Activated CD4-positive, alpha-beta T cell treated with anti-CD3 and anti-CD28 coated beads for 36 hours (primary cell): Measurements from ENCODE around the gene ARL8B. TPM values are rescaled to one million over a fixed set of nuclear protein-coding genes. Genes with fewer than 3 reads are reported as not detected.

Experiments
- ATAC-seq: fragments of 200-7000 bp; cut with Tn5 transposase; one replicate; pipeline ENCODE4 v1.10.0; 2021; ENCODE audit warnings: mild to moderate bottlenecking, moderate library complexity
- CTCF ChIA-PET: fragments of 350-600 bp; sonication (Branson Sonifier 250); formaldehyde crosslinking; loops from one replicate; lab custom pipeline; 2021; ENCODE audit warnings: antibody characterized with exemption; lab: Charles Lee
- POLR2A ChIA-PET: fragments of 350-600 bp; sonication (Branson Sonifier 250); formaldehyde crosslinking; loops from one replicate; lab custom pipeline; 2021; ENCODE audit warnings: antibody characterized with exemption, inconsistent platforms; lab: Charles Lee
- DNase-seq: peaks from one replicate; pipeline ENCODE4 v3.0.0-alpha.2; 2020
- H3K27ac Mint-ChIP-seq: one replicate; pipeline ENCODE4 v1.8.0; 2021; ENCODE audit warnings: mixed read lengths
- H3K27me3 Mint-ChIP-seq: one replicate; pipeline ENCODE4 v1.8.0; 2021; ENCODE audit warnings: mixed read lengths
- H3K36me3 Mint-ChIP-seq: one replicate; pipeline ENCODE4 v1.8.0; 2021; ENCODE audit warnings: low read depth, mixed read lengths
- H3K4me1 Mint-ChIP-seq: one replicate; pipeline ENCODE4 v1.8.0; 2021; ENCODE audit warnings: mixed read lengths
- H3K4me3 Mint-ChIP-seq: one replicate; pipeline ENCODE4 v1.8.0; 2021; ENCODE audit warnings: mild to moderate bottlenecking, moderate library complexity, mixed read lengths
- H3K9me3 Mint-ChIP-seq: one replicate; pipeline ENCODE4 v1.8.0; 2021; ENCODE audit warnings: low read depth, mixed read lengths
- intact Hi-C, 2 experiments: fragments of 100-400 bp; cut with DNase I in 1 of 2; cut with micrococcal nuclease in 1 of 2; formaldehyde crosslinking; loops; one replicate each; pipeline versions ENCODE4 v1.14.2 to v1.15.1; 2022 to 2024; cut with DNase I, micrococcal nuclease
- total RNA-seq, 2 experiments: library from RNA; stranded (reverse); gene quantifications; one replicate each; pipeline ENCODE4 v1.2.3, GENCODE V29; 2021

ARL8B gene
- total RNA-seq, 2 experiments from 2014 or later: 44.7 to 45.1 TPM

DNA sequence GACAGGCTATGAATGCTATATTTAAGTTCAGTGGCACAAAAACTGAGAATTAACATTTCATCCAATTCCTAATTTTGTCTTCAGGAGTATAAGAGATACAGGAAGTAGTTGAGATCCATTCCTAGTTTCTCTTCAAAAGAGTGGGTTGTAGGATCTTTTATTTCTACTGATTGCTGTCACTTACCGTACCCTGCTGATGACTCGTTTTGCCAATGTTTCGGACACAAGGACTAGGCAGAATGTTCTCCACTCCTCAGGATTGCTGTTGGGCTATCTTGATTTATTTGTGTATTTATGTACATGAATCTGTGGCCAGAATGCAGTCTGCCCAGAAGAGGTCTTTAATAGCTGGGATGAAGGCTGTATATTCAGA lies 11.9 kb downstream of the ARL8B start:
- no peak for ATAC-seq
- DNase-seq: no peak
- POLR2A ChIA-PET: no interaction called here
- Mint-ChIP-seq H3K4me3 (no peak overlapping the region), H3K27ac (peak overlapping the region; percentile 16), H3K9me3 (no peaks in the 10 kb centered on the region), H3K4me1 (peaks cover 43% of the 10 kb centered on the region), H3K36me3 (peaks cover 10% of the 10 kb centered on the region), H3K27me3 (no peaks in the 10 kb centered on the region)
- intact Hi-C loops: loop anchor here in 1 of 2 experiments (10.0 kb wide), 1 partner anchor 291 kb away; no protein-coding TSS in a partner anchor
- CTCF ChIA-PET: no interaction called here

DNA sequence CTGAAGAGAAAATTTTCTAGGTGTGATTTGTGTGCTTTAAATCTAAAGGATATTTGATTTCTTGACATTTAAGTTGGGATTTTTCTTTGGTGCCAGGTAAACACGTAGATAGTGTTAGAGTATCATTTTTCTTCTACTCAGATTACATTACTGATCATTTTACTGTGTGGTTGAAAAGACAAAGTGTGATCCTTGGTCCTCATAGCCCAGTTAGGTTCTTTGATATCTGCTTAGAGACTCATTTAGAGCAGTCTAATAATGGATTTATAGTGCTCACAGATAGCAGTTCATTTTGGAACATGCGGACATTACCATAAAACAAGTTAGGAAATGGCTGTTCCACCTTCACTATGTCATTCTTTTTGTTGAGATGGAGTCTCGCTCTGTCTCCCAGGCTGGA lies 12.4 kb downstream of the ARL8B start:
- H3K36me3 Mint-ChIP-seq: peaks cover 10% of the 10 kb centered on the region
- no peak for ATAC-seq
- H3K4me3 Mint-ChIP-seq: no peak overlapping the region
- DNase-seq: no peak
- POLR2A ChIA-PET: no interaction called here
- peaks cover 48% of the 10 kb centered on the region for H3K4me1 Mint-ChIP-seq
- H3K27me3 Mint-ChIP-seq: no peaks in the 10 kb centered on the region
- H3K27ac Mint-ChIP-seq: no peak overlapping the region
- CTCF ChIA-PET: interaction anchor here (0.8 kb wide), 1 partner anchor 51 kb away, joined by 3 read pairs; no protein-coding TSS in a partner anchor
- H3K9me3 Mint-ChIP-seq: no peaks in the 10 kb centered on the region
- intact Hi-C loops: loop anchor here in 1 of 2 experiments (10.0 kb wide), 1 partner anchor 290 kb away; no protein-coding TSS in a partner anchor

DNA sequence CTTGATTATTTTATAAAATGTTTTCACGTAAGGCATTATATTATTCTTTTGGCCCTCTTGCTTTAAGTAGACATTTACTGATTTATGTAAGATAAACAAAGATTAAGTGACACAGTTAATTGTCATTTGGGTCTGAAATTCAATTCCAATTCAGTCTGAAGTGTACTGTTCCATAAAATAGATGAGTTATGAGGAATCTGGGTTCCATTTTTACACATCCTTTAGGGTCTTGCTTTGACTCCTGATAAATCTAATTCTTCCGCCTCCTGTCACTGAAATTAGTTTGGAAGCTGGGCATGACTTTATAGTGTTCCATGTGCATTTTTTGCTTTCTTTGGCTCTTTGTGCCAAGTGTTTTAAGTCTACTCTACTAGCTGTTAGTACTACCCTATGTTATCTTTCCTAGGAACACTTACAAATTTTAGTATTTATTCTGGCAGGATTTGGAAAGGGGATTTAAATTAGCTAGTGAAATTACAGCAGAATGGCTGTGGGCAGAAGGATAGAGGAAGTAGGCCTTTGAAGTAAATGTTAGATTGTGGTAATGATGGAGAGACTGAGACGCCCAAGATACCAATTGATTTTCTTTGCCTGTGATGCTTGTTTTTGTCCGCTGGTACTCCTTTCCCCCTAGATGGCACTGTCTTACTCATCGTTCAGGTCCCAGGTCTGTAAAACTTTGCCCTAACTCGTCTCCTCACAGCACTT lies 14.3 kb downstream of the ARL8B start:
- H3K27me3 Mint-ChIP-seq: no peaks in the 10 kb centered on the region
- H3K9me3 Mint-ChIP-seq: no peaks in the 10 kb centered on the region
- H3K4me3 Mint-ChIP-seq: no peak overlapping the region
- H3K4me1 Mint-ChIP-seq: peaks cover 63% of the 10 kb centered on the region
- peaks cover 13% of the 10 kb centered on the region for H3K36me3 Mint-ChIP-seq
- intact Hi-C loops: loop anchor here (1.0 to 10.0 kb wide), 3 partner anchors 53 to 288 kb away; no protein-coding TSS in a partner anchor
- ChIA-PET CTCF (interaction anchor here (0.6 to 2.1 kb wide), 8 partner anchors 12 to 159 kb away, joined by 3 to 15 read pairs (median 4); partner anchors contain the start of gene EDEM1), POLR2A (interaction anchor here (0.8 kb wide), 1 partner anchor 12 kb away, joined by 3 read pairs; no protein-coding TSS in a partner anchor)
- DNase-seq (peak; percentile 42), ATAC-seq (peak; percentile 94)
- H3K27ac Mint-ChIP-seq: peak overlapping the region; percentile 76

DNA sequence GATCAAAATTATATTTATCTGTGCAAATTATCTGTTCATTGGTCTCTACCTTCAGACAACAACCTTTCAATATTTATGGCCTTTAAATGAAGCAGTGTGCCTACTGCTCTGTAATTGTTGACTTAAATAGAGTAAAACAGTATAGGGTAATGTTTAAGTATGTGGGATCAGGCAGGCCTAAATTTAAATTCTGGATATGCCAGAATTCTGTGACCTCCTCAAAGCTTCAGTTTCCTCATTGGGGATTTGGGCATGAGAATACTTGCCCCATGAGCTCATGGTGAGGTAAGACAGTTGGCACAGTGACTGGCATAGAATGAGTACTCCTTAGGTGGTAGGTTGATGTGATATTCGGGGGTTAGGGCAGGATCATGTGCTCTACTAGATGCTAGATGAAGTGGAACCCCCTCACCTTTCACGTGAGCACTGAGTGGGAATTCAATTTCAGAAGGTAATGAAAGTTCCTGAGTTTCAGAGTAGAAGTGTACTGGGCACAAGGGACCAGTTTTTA lies 14.9 kb downstream of the ARL8B start:
- peaks cover 16% of the 10 kb centered on the region for H3K36me3 Mint-ChIP-seq
- intact Hi-C loops: loop anchor here (1.0 to 10.0 kb wide), 3 partner anchors 52 to 288 kb away; no protein-coding TSS in a partner anchor
- peak; percentile 42 for ATAC-seq
- peak overlapping the region; percentile 76 for H3K27ac Mint-ChIP-seq
- no peak for DNase-seq
- no peak overlapping the region for H3K4me3 Mint-ChIP-seq
- ChIA-PET CTCF (interaction anchor here (0.6 to 2.1 kb wide), 6 partner anchors 12 to 158 kb away, joined by 3 to 15 read pairs (median 4); partner anchors contain the start of gene EDEM1), POLR2A (no interaction called here)
- no peaks in the 10 kb centered on the region for H3K9me3 Mint-ChIP-seq
- peaks cover 64% of the 10 kb centered on the region for H3K4me1 Mint-ChIP-seq
- no peaks in the 10 kb centered on the region for H3K27me3 Mint-ChIP-seq

DNA sequence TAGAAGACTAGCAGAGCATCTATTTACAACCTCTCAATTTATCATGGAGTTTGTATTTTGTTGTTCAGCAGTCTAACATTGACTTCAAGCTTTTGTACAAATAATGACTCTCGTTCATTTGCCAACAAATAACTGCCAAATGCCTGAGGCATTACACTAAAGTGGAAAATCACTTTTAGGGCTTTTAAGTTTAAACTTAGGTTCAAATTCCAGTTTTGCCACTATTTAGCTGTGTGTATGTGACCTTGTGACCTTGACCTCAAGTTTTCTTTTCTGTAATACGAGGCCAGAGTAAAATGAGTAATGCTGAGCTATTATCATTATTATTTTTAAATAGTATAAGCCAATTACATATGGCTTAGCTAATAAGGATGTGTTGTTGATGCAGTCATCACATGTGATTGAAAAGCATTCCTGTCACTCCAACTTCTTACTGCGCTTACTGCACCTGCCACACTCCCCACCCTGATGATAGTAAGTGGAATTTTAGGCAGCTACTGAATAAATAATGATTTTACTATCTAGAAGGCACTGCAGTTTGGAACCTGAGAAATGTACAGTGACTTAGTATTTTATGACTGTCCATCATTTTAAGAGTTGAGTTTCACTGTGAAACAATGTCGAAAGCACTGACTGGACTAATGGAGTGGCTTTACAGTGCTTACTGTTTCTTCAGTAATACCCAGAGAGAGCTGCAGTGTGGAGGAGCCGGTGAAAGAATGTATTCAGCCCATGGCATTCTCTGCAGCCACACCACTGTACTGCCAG lies 16.3 kb downstream of the ARL8B start:
- H3K36me3 Mint-ChIP-seq: peaks cover 30% of the 10 kb centered on the region
- POLR2A ChIA-PET: no interaction called here
- H3K27ac Mint-ChIP-seq: peak overlapping the region; percentile 79
- DNase-seq (no peak), ATAC-seq (no peak)
- H3K4me1 Mint-ChIP-seq: peaks cover 57% of the 10 kb centered on the region
- H3K27me3 Mint-ChIP-seq: no peaks in the 10 kb centered on the region
- no peak overlapping the region for H3K4me3 Mint-ChIP-seq
- CTCF ChIA-PET: interaction anchor here (0.7 to 0.8 kb wide), 2 partner anchors 12 to 14 kb away, joined by 3 to 6 read pairs; no protein-coding TSS in a partner anchor
- peaks cover 4% of the 10 kb centered on the region for H3K9me3 Mint-ChIP-seq
- intact Hi-C loops: loop anchor here in 1 of 2 experiments (10.0 kb wide), 1 partner anchor 286 kb away; no protein-coding TSS in a partner anchor

DNA sequence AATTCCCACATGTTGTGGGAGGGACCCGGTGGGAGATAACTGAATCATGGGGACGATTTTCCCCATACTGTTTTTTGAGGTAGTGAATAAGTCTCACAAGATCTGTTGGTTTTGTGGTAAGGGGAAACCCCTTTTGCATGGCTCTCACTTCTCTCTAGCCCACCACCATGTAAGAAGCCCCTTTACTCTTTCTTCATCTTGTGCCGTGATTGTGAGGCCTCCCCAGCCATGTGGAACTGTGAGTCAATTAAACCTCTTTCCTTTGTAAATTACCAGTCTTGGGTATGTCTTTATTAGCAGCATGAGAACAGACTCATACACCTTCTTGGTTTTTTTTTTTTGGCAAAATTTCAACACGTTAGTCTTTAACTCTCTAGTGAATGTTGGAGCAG lies 18.1 kb downstream of the ARL8B start:
- Mint-ChIP-seq H3K27me3 (no peaks in the 10 kb centered on the region), H3K4me3 (no peak overlapping the region), H3K36me3 (peaks cover 38% of the 10 kb centered on the region), H3K9me3 (peaks cover 7% of the 10 kb centered on the region), H3K27ac (peak overlapping the region; percentile 8), H3K4me1 (peaks cover 53% of the 10 kb centered on the region)
- no peak for DNase-seq
- intact Hi-C loops: no loop called here
- CTCF ChIA-PET: interaction anchor here (0.6 kb wide), 1 partner anchor 96 kb away, joined by 3 read pairs; no protein-coding TSS in a partner anchor
- POLR2A ChIA-PET: interaction anchor here (0.6 kb wide), 2 partner anchors 37 to 153 kb away, joined by 3 read pairs; no protein-coding TSS in a partner anchor
- ATAC-seq: no peak

DNA sequence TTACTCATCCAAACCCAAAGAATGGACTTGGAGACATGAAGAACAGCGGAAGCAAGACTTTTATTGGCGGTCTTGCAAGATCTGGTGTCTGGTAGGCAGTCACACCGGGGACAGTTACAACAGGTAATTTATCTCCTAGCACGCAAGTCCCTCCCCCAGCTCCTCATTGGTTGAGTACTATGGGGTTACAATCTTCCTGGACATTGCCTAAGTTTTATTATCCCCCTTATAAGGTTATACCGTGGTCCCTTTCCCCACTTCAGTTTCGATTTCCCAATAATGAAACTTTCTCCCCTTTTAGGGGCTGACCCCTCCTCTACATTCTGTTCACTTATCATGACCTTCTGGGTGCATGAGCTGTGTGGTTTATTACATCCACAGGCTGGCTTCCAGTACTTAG lies 18.7 kb downstream of the ARL8B start:
- ChIA-PET CTCF (interaction anchor here (0.6 to 0.7 kb wide), 2 partner anchors 16 to 96 kb away, joined by 3 read pairs; no protein-coding TSS in a partner anchor), POLR2A (interaction anchor here (0.6 kb wide), 1 partner anchor 36 kb away, joined by 3 read pairs; no protein-coding TSS in a partner anchor)
- Mint-ChIP-seq H3K4me3 (no peak overlapping the region), H3K4me1 (peaks cover 53% of the 10 kb centered on the region), H3K36me3 (peaks cover 44% of the 10 kb centered on the region), H3K27ac (no peak overlapping the region), H3K27me3 (no peaks in the 10 kb centered on the region), H3K9me3 (peaks cover 7% of the 10 kb centered on the region)
- ATAC-seq (no peak), DNase-seq (no peak)
- intact Hi-C loops: no loop called here

DNA sequence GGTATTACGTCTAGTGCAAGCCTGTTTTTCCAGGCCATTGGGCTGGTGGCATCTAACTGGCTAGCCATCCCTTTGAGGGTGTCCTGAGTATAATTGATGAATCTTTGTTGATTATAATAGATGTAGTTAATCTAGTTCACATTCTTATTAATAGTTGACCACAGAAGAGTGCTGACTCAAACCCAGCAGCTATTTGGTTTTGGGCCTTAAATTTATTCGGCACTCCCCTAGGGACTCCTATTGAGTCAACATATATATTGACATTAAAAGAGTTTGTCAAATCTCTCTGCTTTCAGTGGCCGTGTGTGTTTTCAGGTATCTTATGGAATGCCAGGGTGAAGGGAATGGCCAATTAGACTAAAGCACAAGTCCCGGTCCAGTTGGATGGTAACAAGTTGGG lies 19.7 kb downstream of the ARL8B start:
- Mint-ChIP-seq H3K27me3 (no peaks in the 10 kb centered on the region), H3K27ac (no peak overlapping the region), H3K36me3 (peaks cover 53% of the 10 kb centered on the region), H3K4me3 (no peak overlapping the region), H3K9me3 (peaks cover 7% of the 10 kb centered on the region), H3K4me1 (peaks cover 45% of the 10 kb centered on the region)
- ATAC-seq: no peak
- intact Hi-C loops: no loop called here
- CTCF ChIA-PET: interaction anchor here (0.7 kb wide), 1 partner anchor 17 kb away, joined by 3 read pairs; no protein-coding TSS in a partner anchor
- DNase-seq: no peak
- POLR2A ChIA-PET: no interaction called here

DNA sequence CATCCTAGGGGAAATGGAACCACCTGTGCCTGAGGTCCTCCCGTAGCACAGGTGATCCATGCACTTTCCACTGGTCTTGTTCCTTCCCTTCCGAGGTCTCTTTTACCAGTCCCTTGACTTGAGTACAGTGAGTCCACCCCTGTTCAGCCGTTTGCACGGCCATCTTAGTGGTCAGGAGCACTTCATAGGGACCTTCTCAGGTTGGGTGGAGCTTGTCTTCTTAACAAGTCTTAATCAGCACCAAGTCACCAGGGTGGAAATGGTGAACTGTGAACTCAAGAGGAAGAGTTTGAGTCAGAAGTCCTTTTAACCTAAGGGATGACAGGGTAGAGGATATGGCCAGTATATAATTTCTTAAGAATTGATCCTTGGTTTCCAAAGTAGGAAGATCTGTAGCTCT lies 21.4 kb downstream of the ARL8B start:
- Mint-ChIP-seq H3K9me3 (peaks cover 7% of the 10 kb centered on the region), H3K27ac (no peak overlapping the region), H3K27me3 (no peaks in the 10 kb centered on the region), H3K4me3 (no peak overlapping the region), H3K4me1 (peaks cover 39% of the 10 kb centered on the region), H3K36me3 (peaks cover 64% of the 10 kb centered on the region)
- intact Hi-C loops: no loop called here
- ATAC-seq: peak; percentile 33
- DNase-seq: no peak
- CTCF ChIA-PET: no interaction called here
- POLR2A ChIA-PET: no interaction called here

DNA sequence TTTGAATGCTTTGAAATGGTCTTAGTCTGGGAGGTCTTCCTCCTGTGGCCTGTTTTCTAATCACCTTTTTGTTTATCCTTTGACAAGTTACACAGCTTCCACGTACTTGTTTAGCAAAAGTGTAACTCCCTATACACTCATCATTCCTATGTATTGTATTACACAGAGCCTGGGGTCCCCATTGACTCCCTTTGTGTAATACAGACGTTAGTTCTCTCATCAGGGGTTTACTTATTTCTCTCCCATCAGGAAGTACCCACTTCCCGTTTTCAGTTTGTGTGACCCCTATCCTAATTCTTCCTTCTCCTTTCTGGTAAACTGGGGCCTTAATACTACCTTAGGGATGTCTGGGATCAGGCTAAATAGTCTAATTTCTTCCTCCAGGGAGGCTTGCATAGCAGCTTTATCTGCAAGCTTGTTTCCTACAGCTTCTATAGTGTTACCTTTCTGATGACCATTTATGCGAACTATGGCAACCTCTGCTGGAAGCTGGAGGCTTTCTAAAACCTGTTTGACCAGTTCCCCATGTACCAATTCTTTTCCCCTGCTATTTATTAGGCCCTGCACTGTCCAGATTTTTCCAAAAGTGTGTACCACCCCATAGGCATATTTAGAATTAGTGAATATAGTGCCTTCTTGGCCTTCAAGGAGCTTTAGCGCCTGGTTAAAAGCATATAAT lies 22.4 kb downstream of the ARL8B start:
- intact Hi-C loops: no loop called here
- H3K36me3 Mint-ChIP-seq: peaks cover 65% of the 10 kb centered on the region
- no peaks in the 10 kb centered on the region for H3K27me3 Mint-ChIP-seq
- no peak overlapping the region for H3K4me3 Mint-ChIP-seq
- CTCF ChIA-PET: interaction anchor here (1.1 kb wide), 1 partner anchor 24 kb away, joined by 3 read pairs; no protein-coding TSS in a partner anchor
- H3K9me3 Mint-ChIP-seq: peaks cover 7% of the 10 kb centered on the region
- no peak for DNase-seq
- POLR2A ChIA-PET: no interaction called here
- ATAC-seq: no peak
- peaks cover 39% of the 10 kb centered on the region for H3K4me1 Mint-ChIP-seq
- no peak overlapping the region for H3K27ac Mint-ChIP-seq
